ENCODE results near the gene DNAJB8. TPM values are rescaled to one million over a fixed set of nuclear protein-coding genes. Genes with fewer than 3 reads are reported as not detected.

The DNAJB8 gene
- total RNA-seq, 1 experiment from 2014 or later, result not detected

- no peak for TF ChIP-seq CTCF (IDR thresholded peaks at IDR 0.05; ENCODE audit: unreplicated experiment)
- no peaks in the 10 kb centered on the region for H3K36me3 Mint-ChIP-seq (ENCODE audit: insufficient read depth, unreplicated experiment)
- no peak overlapping the region for H3K4me3 Mint-ChIP-seq (ENCODE audit: unreplicated experiment)
- BruUV-seq (replicated peaks), result no TSS peak
- H3K27me3 Mint-ChIP-seq (ENCODE audit: insufficient read depth, unreplicated experiment), result peaks cover 58% of the 10 kb centered on the region
- H3K9me3 Mint-ChIP-seq (ENCODE audit: unreplicated experiment), result peaks cover 2% of the 10 kb centered on the region
- H3K4me1 Mint-ChIP-seq (ENCODE audit: insufficient read depth, unreplicated experiment), result no peaks in the 10 kb centered on the region
- ChIA-PET CTCF (interaction anchor here (0.6 kb wide), 1 partner anchor 50 kb away, joined by 3 read pairs; no protein-coding TSS in a partner anchor), POLR2A (no interaction called here)
- intact Hi-C loops (cut with micrococcal nuclease), result no loop called here
- no peak for DNase-seq (ENCODE audit: unreplicated experiment)
- H3K27ac Mint-ChIP-seq (ENCODE audit: low read depth, unreplicated experiment), result no peak overlapping the region
These were observed 10.0 kb upstream of the DNAJB8 start for GRCh38 chr3:128476659-128477058.

GRCh38 chr3:128475355-128475754 lies 8.7 kb upstream of the DNAJB8 start:
- ChIA-PET CTCF (interaction anchor here (0.6 kb wide), 1 partner anchor 267 kb away, joined by 3 read pairs; no protein-coding TSS in a partner anchor), POLR2A (interaction anchor here (0.9 kb wide), 1 partner anchor 59 kb away, joined by 5 read pairs; no protein-coding TSS in a partner anchor)
- DNase-seq (ENCODE audit: unreplicated experiment), result no peak
- Mint-ChIP-seq H3K27me3 (ENCODE audit: insufficient read depth, unreplicated experiment) (peaks cover 67% of the 10 kb centered on the region), H3K36me3 (ENCODE audit: insufficient read depth, unreplicated experiment) (no peaks in the 10 kb centered on the region), H3K27ac (ENCODE audit: low read depth, unreplicated experiment) (no peak overlapping the region), H3K4me3 (ENCODE audit: unreplicated experiment) (no peak overlapping the region), H3K9me3 (ENCODE audit: unreplicated experiment) (peaks cover 5% of the 10 kb centered on the region), H3K4me1 (ENCODE audit: insufficient read depth, unreplicated experiment) (no peaks in the 10 kb centered on the region)
- no TSS peak for BruUV-seq (replicated peaks)
- no peak for TF ChIP-seq CTCF (IDR thresholded peaks at IDR 0.05; ENCODE audit: unreplicated experiment)
- intact Hi-C loops (cut with micrococcal nuclease), result no loop called here

GRCh38 chr3:128473737-128474136 lies 7.0 kb upstream of the DNAJB8 start:
- intact Hi-C loops (cut with micrococcal nuclease), result no loop called here
- ChIA-PET CTCF (no interaction called here), POLR2A (no interaction called here)
- no peak for DNase-seq (ENCODE audit: unreplicated experiment)
- Mint-ChIP-seq H3K9me3 (ENCODE audit: unreplicated experiment) (peaks cover 5% of the 10 kb centered on the region), H3K27me3 (ENCODE audit: insufficient read depth, unreplicated experiment) (peaks cover 67% of the 10 kb centered on the region), H3K27ac (ENCODE audit: low read depth, unreplicated experiment) (no peak overlapping the region), H3K4me3 (ENCODE audit: unreplicated experiment) (no peak overlapping the region), H3K36me3 (ENCODE audit: insufficient read depth, unreplicated experiment) (no peaks in the 10 kb centered on the region), H3K4me1 (ENCODE audit: insufficient read depth, unreplicated experiment) (no peaks in the 10 kb centered on the region)
- TF ChIP-seq CTCF (IDR thresholded peaks at IDR 0.05; ENCODE audit: unreplicated experiment), result no peak
- BruUV-seq (replicated peaks), result no TSS peak

DNA sequence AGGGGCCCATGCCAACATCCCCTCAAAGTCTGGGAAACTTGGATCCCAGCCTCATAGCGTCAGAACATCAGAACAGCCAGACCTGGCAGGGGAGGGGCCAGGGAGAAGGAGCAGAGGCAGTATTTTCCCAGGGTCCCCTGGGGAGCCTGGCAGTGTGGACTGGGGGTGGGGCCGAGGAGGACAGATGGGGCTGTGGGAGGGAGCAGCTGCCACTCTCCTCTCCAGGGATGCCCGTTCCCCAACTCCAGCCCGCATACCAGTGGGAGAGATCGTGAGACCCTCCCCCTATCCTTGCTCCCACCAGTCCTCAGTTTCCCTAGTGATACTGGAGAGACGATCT lies 6.5 kb upstream of the DNAJB8 start:
- no peaks in the 10 kb centered on the region for H3K4me1 Mint-ChIP-seq (ENCODE audit: insufficient read depth, unreplicated experiment)
- peaks cover 5% of the 10 kb centered on the region for H3K9me3 Mint-ChIP-seq (ENCODE audit: unreplicated experiment)
- POLR2A ChIA-PET, result no interaction called here
- no peaks in the 10 kb centered on the region for H3K36me3 Mint-ChIP-seq (ENCODE audit: insufficient read depth, unreplicated experiment)
- no TSS peak for BruUV-seq (replicated peaks)
- H3K27me3 Mint-ChIP-seq (ENCODE audit: insufficient read depth, unreplicated experiment), result peaks cover 66% of the 10 kb centered on the region
- H3K4me3 Mint-ChIP-seq (ENCODE audit: unreplicated experiment), result no peak overlapping the region
- no peak for TF ChIP-seq CTCF (IDR thresholded peaks at IDR 0.05; ENCODE audit: unreplicated experiment)
- no peak for DNase-seq (ENCODE audit: unreplicated experiment)
- intact Hi-C loops (cut with micrococcal nuclease), result no loop called here
- no peak overlapping the region for H3K27ac Mint-ChIP-seq (ENCODE audit: low read depth, unreplicated experiment)
- CTCF ChIA-PET, result no interaction called here
